OCI-LY7 (cell line): Measurements from ENCODE around the gene STING1.

ENCODE experiments used
- EZH2phosphoT487 ChIP-seq: fragments of 200-600 bp; sonication (generic); IDR thresholded peaks from 2 replicates; pipeline ENCODE4 v1.6.1; 2018; ENCODE audit warnings: low read depth, borderline replicate concordance, mild to moderate bottlenecking, mixed run types, antibody characterized with exemption, low read length, moderate library complexity, mixed read lengths
- TF ChIP-seq, protein P1 (sequence below): fragments of 200-600 bp; sonication (generic); conservative IDR thresholded peaks from 2 replicates; pipeline ENCODE4 v1.5.1; 2014; ENCODE audit warnings: mild to moderate bottlenecking, antibody characterized with exemption, low read length, moderate library complexity, mixed read lengths

DNA sequence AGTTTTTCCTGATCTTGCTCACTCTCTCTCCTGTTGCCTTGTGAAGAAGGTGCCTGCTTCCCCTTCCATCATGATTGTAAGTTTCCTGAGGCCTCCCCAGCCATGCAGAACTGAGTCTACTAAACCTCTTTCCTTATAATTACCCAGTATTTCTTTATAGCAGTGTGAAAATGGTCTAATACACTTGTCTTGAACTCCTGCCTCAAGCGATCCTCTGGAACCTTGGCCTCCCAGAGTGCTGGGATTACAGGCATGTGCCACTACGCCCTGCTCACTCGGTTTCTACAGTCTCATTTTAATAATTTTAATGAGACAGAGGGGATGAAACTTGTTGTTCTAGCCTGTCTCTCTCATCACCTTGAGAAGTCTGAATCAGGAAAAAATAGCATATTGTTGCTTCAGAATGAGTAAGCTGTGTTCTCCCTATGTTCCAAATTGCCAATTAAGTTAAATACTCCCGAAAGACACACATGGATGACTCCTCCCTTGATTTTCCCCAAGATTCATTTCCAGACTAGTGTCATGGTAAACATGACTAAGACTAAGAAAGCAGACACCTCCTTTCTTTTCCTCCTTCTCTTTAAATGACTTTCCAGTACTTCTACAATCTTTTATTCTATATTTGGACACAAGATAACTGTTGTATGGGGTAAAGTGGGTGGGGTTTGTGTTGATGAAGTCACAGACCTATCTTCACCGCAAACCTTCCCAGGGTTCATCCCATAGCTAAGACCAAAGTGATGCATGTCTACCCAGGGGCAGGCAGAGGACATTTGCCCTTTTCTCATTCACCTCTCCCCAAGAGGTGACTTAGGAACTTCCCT lies 35.4 kb downstream of the STING1 start:
- TF ChIP-seq, protein P1, sequence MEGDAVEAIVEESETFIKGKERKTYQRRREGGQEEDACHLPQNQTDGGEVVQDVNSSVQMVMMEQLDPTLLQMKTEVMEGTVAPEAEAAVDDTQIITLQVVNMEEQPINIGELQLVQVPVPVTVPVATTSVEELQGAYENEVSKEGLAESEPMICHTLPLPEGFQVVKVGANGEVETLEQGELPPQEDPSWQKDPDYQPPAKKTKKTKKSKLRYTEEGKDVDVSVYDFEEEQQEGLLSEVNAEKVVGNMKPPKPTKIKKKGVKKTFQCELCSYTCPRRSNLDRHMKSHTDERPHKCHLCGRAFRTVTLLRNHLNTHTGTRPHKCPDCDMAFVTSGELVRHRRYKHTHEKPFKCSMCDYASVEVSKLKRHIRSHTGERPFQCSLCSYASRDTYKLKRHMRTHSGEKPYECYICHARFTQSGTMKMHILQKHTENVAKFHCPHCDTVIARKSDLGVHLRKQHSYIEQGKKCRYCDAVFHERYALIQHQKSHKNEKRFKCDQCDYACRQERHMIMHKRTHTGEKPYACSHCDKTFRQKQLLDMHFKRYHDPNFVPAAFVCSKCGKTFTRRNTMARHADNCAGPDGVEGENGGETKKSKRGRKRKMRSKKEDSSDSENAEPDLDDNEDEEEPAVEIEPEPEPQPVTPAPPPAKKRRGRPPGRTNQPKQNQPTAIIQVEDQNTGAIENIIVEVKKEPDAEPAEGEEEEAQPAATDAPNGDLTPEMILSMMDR = no peak
- no peak for TF ChIP-seq EZH2phosphoT487
